ENCODE data around the gene ZNF341. TPM values are rescaled to one million over a fixed set of nuclear protein-coding genes. Genes with fewer than 3 reads are reported as not detected.

The ZNF341 gene
- total RNA-seq, 1 donor from 2014 or later = 8.3 TPM

- no peak overlapping the region for H3K27ac Mint-ChIP-seq
- no peaks in the 10 kb centered on the region for H3K27me3 Mint-ChIP-seq
- TF ChIP-seq, protein P1, sequence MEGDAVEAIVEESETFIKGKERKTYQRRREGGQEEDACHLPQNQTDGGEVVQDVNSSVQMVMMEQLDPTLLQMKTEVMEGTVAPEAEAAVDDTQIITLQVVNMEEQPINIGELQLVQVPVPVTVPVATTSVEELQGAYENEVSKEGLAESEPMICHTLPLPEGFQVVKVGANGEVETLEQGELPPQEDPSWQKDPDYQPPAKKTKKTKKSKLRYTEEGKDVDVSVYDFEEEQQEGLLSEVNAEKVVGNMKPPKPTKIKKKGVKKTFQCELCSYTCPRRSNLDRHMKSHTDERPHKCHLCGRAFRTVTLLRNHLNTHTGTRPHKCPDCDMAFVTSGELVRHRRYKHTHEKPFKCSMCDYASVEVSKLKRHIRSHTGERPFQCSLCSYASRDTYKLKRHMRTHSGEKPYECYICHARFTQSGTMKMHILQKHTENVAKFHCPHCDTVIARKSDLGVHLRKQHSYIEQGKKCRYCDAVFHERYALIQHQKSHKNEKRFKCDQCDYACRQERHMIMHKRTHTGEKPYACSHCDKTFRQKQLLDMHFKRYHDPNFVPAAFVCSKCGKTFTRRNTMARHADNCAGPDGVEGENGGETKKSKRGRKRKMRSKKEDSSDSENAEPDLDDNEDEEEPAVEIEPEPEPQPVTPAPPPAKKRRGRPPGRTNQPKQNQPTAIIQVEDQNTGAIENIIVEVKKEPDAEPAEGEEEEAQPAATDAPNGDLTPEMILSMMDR (IDR thresholded peaks at IDR 0.05; ENCODE audit: unreplicated experiment) = no peak
- H3K4me1 Mint-ChIP-seq (ENCODE audit: low read depth) = peaks cover 59% of the 10 kb centered on the region
- H3K9me3 Mint-ChIP-seq (ENCODE audit: low read depth) = peaks cover 5% of the 10 kb centered on the region
- H3K36me3 Mint-ChIP-seq (ENCODE audit: insufficient read depth) = peaks cover 10% of the 10 kb centered on the region
- no peak for DNase-seq (ENCODE audit: low spot score, unreplicated experiment)
- no peak overlapping the region for H3K4me3 Mint-ChIP-seq (ENCODE audit: low read depth)
These were observed 108.4 kb downstream of the ZNF341 start for GRCh38 chr20:33840160-33840559.

DNA sequence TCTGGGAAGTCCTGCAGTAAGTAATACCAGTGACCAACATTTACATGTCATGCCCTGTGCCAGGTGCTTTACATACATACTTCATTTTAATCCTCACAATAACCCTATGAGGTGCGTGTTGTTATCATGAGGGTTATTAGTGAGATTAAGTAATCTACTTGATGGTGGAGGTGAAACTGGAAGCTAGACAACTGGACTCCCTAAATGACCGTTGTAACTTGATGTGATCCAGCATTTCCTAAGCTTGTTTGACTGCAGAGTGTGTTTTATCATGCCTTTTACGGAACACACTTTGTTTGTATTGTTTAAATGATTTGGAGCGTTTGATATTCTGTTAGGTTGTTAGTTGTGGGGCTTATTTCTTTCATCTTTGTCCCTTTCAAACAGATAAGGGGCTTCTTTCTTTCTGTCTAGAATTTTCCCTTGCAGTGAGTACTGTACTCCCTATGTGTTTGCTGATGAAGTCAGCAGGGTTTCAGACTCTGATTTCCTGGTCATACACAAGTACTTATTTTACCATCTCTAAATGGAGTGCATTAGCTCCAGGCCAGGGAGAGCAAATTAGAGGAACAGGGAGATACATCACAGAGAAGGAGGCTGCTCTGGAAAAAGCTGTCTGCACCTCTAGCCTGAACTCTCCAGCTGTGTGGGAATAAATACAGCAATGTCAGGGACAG, 109.1 kb downstream of the ZNF341 start:
- peak overlapping the region; percentile 5 for H3K27ac Mint-ChIP-seq
- peaks cover 59% of the 10 kb centered on the region for H3K4me1 Mint-ChIP-seq (ENCODE audit: low read depth)

GRCh38 chr20:33841436-33841799, 109.6 kb downstream of the ZNF341 start:
- Mint-ChIP-seq H3K4me3 (ENCODE audit: low read depth) (no peak overlapping the region), H3K36me3 (ENCODE audit: insufficient read depth) (peaks cover 2% of the 10 kb centered on the region), H3K27ac (no peak overlapping the region), H3K4me1 (ENCODE audit: low read depth) (peaks cover 57% of the 10 kb centered on the region), H3K27me3 (no peaks in the 10 kb centered on the region), H3K9me3 (ENCODE audit: low read depth) (no peaks in the 10 kb centered on the region)
- no peak for DNase-seq (ENCODE audit: low spot score, unreplicated experiment)
- TF ChIP-seq, protein P1 (IDR thresholded peaks at IDR 0.05; ENCODE audit: unreplicated experiment) = no peak

More for the DNA sequence above, 109.1 kb downstream of the ZNF341 start:
- TF ChIP-seq, protein P1 (IDR thresholded peaks at IDR 0.05; ENCODE audit: unreplicated experiment) = no peak
- H3K9me3 Mint-ChIP-seq (ENCODE audit: low read depth) = no peaks in the 10 kb centered on the region
- H3K27me3 Mint-ChIP-seq = no peaks in the 10 kb centered on the region
- peaks cover 4% of the 10 kb centered on the region for H3K36me3 Mint-ChIP-seq (ENCODE audit: insufficient read depth)
- no peak overlapping the region for H3K4me3 Mint-ChIP-seq (ENCODE audit: low read depth)
- DNase-seq (ENCODE audit: low spot score, unreplicated experiment) = no peak

Other genes with a start within 250 kb of the ZNF341 start
- 51.3 and 58.1 TPM in 2 replicates for gene CBFA2T2, start 241.9 kb upstream of the ZNF341 start, total RNA-seq
- 0.27 TPM in 1 of 2 replicates, not detected in the other for gene C20orf144, start 69.7 kb upstream of the ZNF341 start, total RNA-seq
- gene ACTL10, start 65.1 kb upstream of the ZNF341 start, total RNA-seq = 0.36 and 0.38 TPM in 2 replicates
- gene NECAB3, start 57.6 kb upstream of the ZNF341 start, total RNA-seq = 68.3 and 74.6 TPM in 2 replicates
- gene E2F1, start 45.6 kb upstream of the ZNF341 start, total RNA-seq = 26.2 and 26.5 TPM in 2 replicates
- gene PXMP4, start 11.7 kb upstream of the ZNF341 start, total RNA-seq = 5.0 and 6.1 TPM in 2 replicates
- 136 and 137 TPM in 2 replicates for gene CHMP4B, start 79.4 kb downstream of the ZNF341 start, total RNA-seq

Measured in progenitor cell of endocrine pancreas (in vitro differentiated cells).